IMR-90 (cell line): Measurements from ENCODE around the gene CCDC150. TPM values are rescaled to one million over a fixed set of nuclear protein-coding genes. Genes with fewer than 3 reads are reported as not detected.

Source experiments
- ATAC-seq: fragments of 200-7000 bp; cut with Tn5 transposase; 2 replicates; pipeline ENCODE4 v1.9.1; 2020; ENCODE audit warnings: low read depth, mild to moderate bottlenecking, moderate library complexity
- BruUV-seq: library from RNA; stranded (reverse); fragments of 400-500 nt; replicated peaks from 2 replicates; lab custom pipeline; 2021; lab: Mats Ljungman, UMichigan
- CTCF ChIA-PET: fragments of 300-600 bp; formaldehyde crosslinking; extraction: SDS; loops from one replicate; lab custom pipeline; 2021; ENCODE audit warnings: antibody characterized with exemption; lab: Yijun Ruan, JAX
- POLR2A ChIA-PET: fragments of 300-600 bp; sonication (Branson Sonifier 250); formaldehyde crosslinking; loops from one replicate; lab custom pipeline; 2022; ENCODE audit warnings: antibody characterized with exemption; ENCODE audit not compliant: unreplicated experiment; lab: Charles Lee
- DNase-seq: peaks from one replicate; pipeline ENCODE4 v3.0.0; 2013
- H2AFZ ChIP-seq: replicated peaks from 2 replicates; pipeline ENCODE3; 2013; ENCODE audit warnings: low read length, mild to moderate bottlenecking; ENCODE audit not compliant: poor library complexity
- H2AK5ac ChIP-seq: 2 replicates; pipeline ENCODE4 v1.6.1; 2013; ENCODE audit warnings: low read depth, low read length, inconsistent platforms
- H2AK9ac ChIP-seq: replicated peaks from 2 replicates; pipeline ENCODE3; 2013; ENCODE audit warnings: mild to moderate bottlenecking, low read depth, low read length, moderate library complexity; ENCODE audit not compliant: poor library complexity
- H2BK120ac ChIP-seq: 2 replicates; pipeline ENCODE4 v1.6.1; 2013; ENCODE audit warnings: low read depth, low read length, inconsistent platforms
- H2BK15ac ChIP-seq: 3 replicates; pipeline ENCODE4 v1.6.1; 2013; ENCODE audit warnings: low read depth, low read length, inconsistent platforms
- H2BK20ac ChIP-seq: 2 replicates; pipeline ENCODE4 v1.6.1; 2013; ENCODE audit warnings: low read depth, mild to moderate bottlenecking, inconsistent platforms, low read length, moderate library complexity
- H2BK5ac ChIP-seq: 2 replicates; pipeline ENCODE4 v1.6.1; 2013; ENCODE audit warnings: mild to moderate bottlenecking, low read depth, low read length, inconsistent platforms; ENCODE audit not compliant: poor library complexity, severe bottlenecking
- H3K14ac ChIP-seq: replicated peaks from 2 replicates; pipeline ENCODE4 v1.6.1; 2013; ENCODE audit warnings: low read depth, low read length, inconsistent platforms
- H3K18ac ChIP-seq: 2 replicates; pipeline ENCODE4 v1.6.1; 2013; ENCODE audit warnings: low read depth, low read length, control low read depth
- H3K23ac ChIP-seq: 2 replicates; pipeline ENCODE4 v1.6.1; 2013; ENCODE audit warnings: low read depth, low read length, inconsistent platforms
- H3K27ac ChIP-seq: 2 replicates; pipeline ENCODE4 v1.5.1; 2013; ENCODE audit warnings: mild to moderate bottlenecking, control low read depth, low read length; ENCODE audit not compliant: insufficient read depth
- H3K27me3 ChIP-seq: 2 replicates; pipeline ENCODE4 v1.6.1; 2013; ENCODE audit warnings: low read length; ENCODE audit not compliant: control insufficient read depth, insufficient read depth
- H3K36me3 ChIP-seq: 2 replicates; pipeline ENCODE4 v1.6.1; 2013; ENCODE audit warnings: low read length, mixed read lengths; ENCODE audit not compliant: control insufficient read depth, insufficient read depth
- H3K4ac ChIP-seq: 2 replicates; pipeline ENCODE4 v1.6.1; 2013; ENCODE audit warnings: low read depth, low read length, inconsistent platforms
- H3K4me1 ChIP-seq: 2 replicates; pipeline ENCODE4 v1.6.1; 2013; ENCODE audit warnings: low read length, mixed read lengths; ENCODE audit not compliant: control insufficient read depth, insufficient read depth
- H3K4me2 ChIP-seq: 2 replicates; pipeline ENCODE4 v1.6.1; 2013; ENCODE audit warnings: low read depth, mild to moderate bottlenecking, control low read depth, low read length, moderate library complexity
- H3K4me3 ChIP-seq: 2 replicates; pipeline ENCODE4 v1.5.1; 2013; ENCODE audit warnings: low read depth, mild to moderate bottlenecking, control low read depth, low read length, moderate library complexity; ENCODE audit not compliant: insufficient read depth
- H3K56ac ChIP-seq: 2 replicates; pipeline ENCODE4 v1.6.1; 2013; ENCODE audit warnings: low read length, inconsistent platforms; ENCODE audit not compliant: insufficient read depth; ENCODE audit errors: extremely low read depth
- H3K79me1 ChIP-seq, 2 experiments: 2 replicates each; pipeline ENCODE4 v1.6.1; 2013; ENCODE audit warnings: low read length in 2 of 2, inconsistent platforms in 1 of 2, low read depth in 1 of 2
- H3K9ac ChIP-seq: 2 replicates; pipeline ENCODE4 v1.6.1; 2013; ENCODE audit warnings: low read depth, low read length, control low read depth
- H3K9me1 ChIP-seq: 2 replicates; pipeline ENCODE4 v1.6.1; 2013; ENCODE audit warnings: low read length, inconsistent platforms; ENCODE audit not compliant: insufficient read depth
- H3K9me3 ChIP-seq: 2 replicates; pipeline ENCODE4 v1.6.1; 2013; ENCODE audit warnings: low read length; ENCODE audit not compliant: control insufficient read depth, insufficient read depth
- H4K20me1 ChIP-seq: 2 replicates; pipeline ENCODE4 v1.6.1; 2013; ENCODE audit warnings: low read length, inconsistent platforms; ENCODE audit not compliant: insufficient read depth
- H4K5ac ChIP-seq: 2 replicates; pipeline ENCODE4 v1.6.1; 2013; ENCODE audit warnings: mild to moderate bottlenecking, low read depth, low read length, control low read depth
- H4K8ac ChIP-seq, 2 experiments: 2 replicates each; pipeline ENCODE4 v1.6.1; 2013; ENCODE audit warnings: low read depth in 2 of 2, low read length in 2 of 2, control low read depth in 1 of 2, inconsistent platforms in 1 of 2
- H4K91ac ChIP-seq: 2 replicates; pipeline ENCODE4 v1.6.1; 2013; ENCODE audit warnings: low read depth, low read length, inconsistent platforms; ENCODE audit not compliant: insufficient read depth
- BHLHE40 ChIP-seq: fragments of 150-350 bp; IDR thresholded peaks from 2 replicates; pipeline ENCODE4 v1.6.1; 2016; ENCODE audit warnings: mild to moderate bottlenecking, low read depth, low read length
- CEBPB ChIP-seq: IDR thresholded peaks from 2 replicates; pipeline ENCODE4 v1.6.1; 2012; ENCODE audit warnings: low read depth, low read length, improper control_type of control experiment
- CHD1 ChIP-seq: IDR thresholded peaks from 2 replicates; pipeline ENCODE4 v1.6.1; 2012; ENCODE audit warnings: low read depth, low read length, improper control_type of control experiment
- FOS ChIP-seq: fragments of 150-350 bp; IDR thresholded peaks from 2 replicates; pipeline ENCODE4 v1.6.1; 2016; ENCODE audit warnings: low read depth, low read length
- MAFK ChIP-seq: IDR thresholded peaks from 2 replicates; pipeline ENCODE4 v1.6.1; 2012; ENCODE audit warnings: low read depth, low read length, improper control_type of control experiment
- MAZ ChIP-seq: IDR thresholded peaks from 2 replicates; pipeline ENCODE4 v1.6.1; 2012; ENCODE audit warnings: low read depth, mild to moderate bottlenecking, low read length, improper control_type of control experiment, moderate library complexity, borderline replicate concordance
- MXI1 ChIP-seq: IDR thresholded peaks from 2 replicates; pipeline ENCODE4 v1.6.1; 2012; ENCODE audit warnings: low read depth, mild to moderate bottlenecking, low read length, moderate library complexity, borderline replicate concordance
- NFE2L2 ChIP-seq: fragments of 150-350 bp; IDR thresholded peaks from 2 replicates; pipeline ENCODE4 v1.6.1; 2016; ENCODE audit warnings: low read depth, mild to moderate bottlenecking, low read length
- POLR2A ChIP-seq: IDR thresholded peaks from 2 replicates; pipeline ENCODE4 v1.6.1; 2012; ENCODE audit warnings: mild to moderate bottlenecking, low read depth, low read length
- RAD21 ChIP-seq: IDR thresholded peaks from 2 replicates; pipeline ENCODE4 v1.6.1; 2012; ENCODE audit warnings: low read length, improper control_type of control experiment
- RCOR1 ChIP-seq: IDR thresholded peaks from 2 replicates; pipeline ENCODE4 v1.6.1; 2012; ENCODE audit warnings: mild to moderate bottlenecking, low read length, improper control_type of control experiment; ENCODE audit not compliant: insufficient replicate concordance
- RFX5 ChIP-seq: IDR thresholded peaks from 2 replicates; pipeline ENCODE4 v1.8.0; 2012; ENCODE audit warnings: low read depth, mild to moderate bottlenecking, low read length, moderate library complexity
- SMC3 ChIP-seq: fragments of 150-350 bp; IDR thresholded peaks from 2 replicates; pipeline ENCODE4 v1.6.1; 2016; ENCODE audit warnings: low read depth, mild to moderate bottlenecking, antibody characterized with exemption, low read length, moderate library complexity
- WGBS, 2 experiments: methylation state at CpG; one replicate each; pipeline versions ENCODE4 v1.1.5 to v1.1.7; 2013; ENCODE audit warnings: missing lambda C conversion rate in 2 of 2; ENCODE audit not compliant: insufficient read length in 1 of 2; ENCODE audit errors: extremely low coverage in 2 of 2; 5-methylcytosine and 5-hydroxymethylcytosine counted together
- dilution Hi-C: fragments of 300-500 bp; cut with HindIII; formaldehyde crosslinking; loops from one replicate; pipeline ENCODE4 v1.14.3; 2018; ENCODE audit warnings: low sequenced_read_pairs; ENCODE audit not compliant: unreplicated experiment
- in situ Hi-C: fragments of 300-500 bp; cut with MboI; formaldehyde crosslinking; loops from 3 replicates; pipeline ENCODE4 v1.14.3; 2019; ENCODE audit warnings: low sequenced_read_pairs, inconsistent platforms, mixed read lengths
- intact Hi-C: fragments of 100-400 bp; cut with micrococcal nuclease; formaldehyde crosslinking; loops from 2 replicates; pipeline ENCODE4 v1.10.0; 2022
- polyA plus RNA-seq, 3 experiments: library from polyadenylated mRNA; depleted of rRNA; stranded (reverse); fragments of >200 nt; gene quantifications; 2 replicates each; pipeline ENCODE4 v1.2.3, GENCODE V29; 2012; ENCODE audit warnings: low replicate concordance in 1 of 3
- total RNA-seq: library from RNA; depleted of rRNA; stranded (reverse); fragments of >200 nt; gene quantifications from 2 replicates; pipeline ENCODE4 v1.2.3, GENCODE V29; 2012
- TF ChIP-seq, protein P1 (sequence below): fragments of 150-350 bp; IDR thresholded peaks from 2 replicates; pipeline ENCODE4 v1.6.1; 2016; ENCODE audit warnings: low read depth, mild to moderate bottlenecking, low read length, moderate library complexity, borderline replicate concordance
- TF ChIP-seq, protein P2 (sequence below): conservative IDR thresholded peaks from 2 replicates; pipeline ENCODE4 v1.5.1; 2012; ENCODE audit warnings: mild to moderate bottlenecking, low read depth, low read length, improper control_type of control experiment
- TF ChIP-seq, protein P3 (sequence below): fragments of 150-350 bp; IDR thresholded peaks from 2 replicates; pipeline ENCODE4 v1.6.1; 2017; ENCODE audit warnings: mild to moderate bottlenecking, antibody characterized with exemption, low read length, low read depth

CCDC150 gene
- total and polyA plus RNA-seq, 2 of the 4 experiments (the other 2 are of a cell fraction) = 3.8 to 4.3 TPM

DNA sequence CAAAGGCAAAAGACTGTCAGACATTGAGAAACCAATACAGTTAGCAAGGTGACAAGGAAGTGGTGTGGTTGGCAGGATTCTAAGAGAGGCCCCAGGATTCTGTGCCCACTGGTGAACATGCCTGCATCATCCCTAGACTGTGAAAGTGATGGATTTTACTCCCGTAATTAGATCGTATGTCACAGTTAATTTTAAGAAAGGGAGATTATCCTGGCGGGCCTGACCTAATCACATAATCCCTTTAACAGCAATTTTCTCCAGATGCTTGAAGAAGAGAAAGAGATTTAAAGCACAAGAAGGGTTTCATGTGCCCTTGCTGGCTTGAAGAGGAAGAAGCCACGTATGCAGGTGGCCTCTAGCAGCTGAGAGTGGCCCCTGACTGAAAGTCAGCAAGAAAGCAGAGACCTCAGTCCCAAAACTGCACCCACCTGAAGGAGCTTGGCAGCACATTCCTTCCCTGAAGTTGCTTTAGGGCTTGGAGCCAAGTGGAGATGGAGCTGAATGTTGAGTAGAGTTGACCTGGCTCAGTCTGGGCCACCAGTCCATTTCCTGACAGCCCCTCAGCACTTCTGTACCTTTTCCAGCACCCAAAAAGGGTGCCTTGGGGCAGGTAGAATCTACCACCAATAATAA is 110.9 kb downstream of the CCDC150 start:
- in situ Hi-C loops = loop anchor here (10.0 kb wide), 2 partner anchors 456 to 676 kb away; no protein-coding TSS in a partner anchor

More for the DNA sequence above, 110.9 kb downstream of the CCDC150 start:
- Histone ChIP-seq H3K9ac (no peak overlapping the region), H2BK20ac (no peak overlapping the region), H4K91ac (no peak overlapping the region), H3K4me2 (no peak overlapping the region), H2BK15ac (no peak overlapping the region), H3K4me1 (no peaks in the 10 kb centered on the region), H2AFZ (no peak overlapping the region), H2BK120ac (no peak overlapping the region), H4K5ac (no peak overlapping the region), H3K9me1 (no peaks in the 10 kb centered on the region), H3K27me3 (no peaks in the 10 kb centered on the region), H2AK5ac (no peak overlapping the region), H2BK5ac (no peak overlapping the region), H3K79me1 (no peaks in the 10 kb centered on the region), H3K23ac (no peak overlapping the region), H3K56ac (no peak overlapping the region), H3K27ac (no peak overlapping the region), H2AK9ac (no peak overlapping the region), H4K20me1 (no peaks in the 10 kb centered on the region), H3K18ac (no peak overlapping the region), H3K4me3 (no peak overlapping the region), H3K14ac (no peak overlapping the region), H3K4ac (no peak overlapping the region), H4K8ac (no peak overlapping the region), H3K9me3 (no peaks in the 10 kb centered on the region), H3K36me3 (no peaks in the 10 kb centered on the region)
- ATAC-seq (no peak), DNase-seq (no peak)
- 100% methylated on average over 1 of the region's 4 CpGs; no CpG with 5 or more reads in 1 of the 2 experiments for WGBS, 2 experiments
- intact Hi-C loops = no loop called here
- CTCF ChIA-PET = interaction anchor here (0.5 to 2.2 kb wide), 13 partner anchors 9 to 671 kb away, joined by 3 to 8 read pairs (median 4); partner anchors contain the start of gene GTF3C3
- TF ChIP-seq MAZ (no peak), SMC3 (no peak), CHD1 (no peak), BHLHE40 (no peak), FOS (no peak), CEBPB (no peak), RCOR1 (no peak), POLR2A (no peak), MXI1 (no peak), RAD21 (no peak), RFX5 (no peak), NFE2L2 (no peak), MAFK (no peak)
- TF ChIP-seq, protein P1, sequence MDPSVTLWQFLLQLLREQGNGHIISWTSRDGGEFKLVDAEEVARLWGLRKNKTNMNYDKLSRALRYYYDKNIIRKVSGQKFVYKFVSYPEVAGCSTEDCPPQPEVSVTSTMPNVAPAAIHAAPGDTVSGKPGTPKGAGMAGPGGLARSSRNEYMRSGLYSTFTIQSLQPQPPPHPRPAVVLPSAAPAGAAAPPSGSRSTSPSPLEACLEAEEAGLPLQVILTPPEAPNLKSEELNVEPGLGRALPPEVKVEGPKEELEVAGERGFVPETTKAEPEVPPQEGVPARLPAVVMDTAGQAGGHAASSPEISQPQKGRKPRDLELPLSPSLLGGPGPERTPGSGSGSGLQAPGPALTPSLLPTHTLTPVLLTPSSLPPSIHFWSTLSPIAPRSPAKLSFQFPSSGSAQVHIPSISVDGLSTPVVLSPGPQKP = no peak
- TF ChIP-seq, protein P2, sequence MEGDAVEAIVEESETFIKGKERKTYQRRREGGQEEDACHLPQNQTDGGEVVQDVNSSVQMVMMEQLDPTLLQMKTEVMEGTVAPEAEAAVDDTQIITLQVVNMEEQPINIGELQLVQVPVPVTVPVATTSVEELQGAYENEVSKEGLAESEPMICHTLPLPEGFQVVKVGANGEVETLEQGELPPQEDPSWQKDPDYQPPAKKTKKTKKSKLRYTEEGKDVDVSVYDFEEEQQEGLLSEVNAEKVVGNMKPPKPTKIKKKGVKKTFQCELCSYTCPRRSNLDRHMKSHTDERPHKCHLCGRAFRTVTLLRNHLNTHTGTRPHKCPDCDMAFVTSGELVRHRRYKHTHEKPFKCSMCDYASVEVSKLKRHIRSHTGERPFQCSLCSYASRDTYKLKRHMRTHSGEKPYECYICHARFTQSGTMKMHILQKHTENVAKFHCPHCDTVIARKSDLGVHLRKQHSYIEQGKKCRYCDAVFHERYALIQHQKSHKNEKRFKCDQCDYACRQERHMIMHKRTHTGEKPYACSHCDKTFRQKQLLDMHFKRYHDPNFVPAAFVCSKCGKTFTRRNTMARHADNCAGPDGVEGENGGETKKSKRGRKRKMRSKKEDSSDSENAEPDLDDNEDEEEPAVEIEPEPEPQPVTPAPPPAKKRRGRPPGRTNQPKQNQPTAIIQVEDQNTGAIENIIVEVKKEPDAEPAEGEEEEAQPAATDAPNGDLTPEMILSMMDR = no peak
- TF ChIP-seq, protein P3, sequence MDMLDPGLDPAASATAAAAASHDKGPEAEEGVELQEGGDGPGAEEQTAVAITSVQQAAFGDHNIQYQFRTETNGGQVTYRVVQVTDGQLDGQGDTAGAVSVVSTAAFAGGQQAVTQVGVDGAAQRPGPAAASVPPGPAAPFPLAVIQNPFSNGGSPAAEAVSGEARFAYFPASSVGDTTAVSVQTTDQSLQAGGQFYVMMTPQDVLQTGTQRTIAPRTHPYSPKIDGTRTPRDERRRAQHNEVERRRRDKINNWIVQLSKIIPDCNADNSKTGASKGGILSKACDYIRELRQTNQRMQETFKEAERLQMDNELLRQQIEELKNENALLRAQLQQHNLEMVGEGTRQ = no peak
- dilution Hi-C loops = no loop called here
- no TSS peak for BruUV-seq
- POLR2A ChIA-PET = no interaction called here
